CD4-positive, alpha-beta T cell treated with Interleukin-12 subunit alpha and Interleukin-12 subunit beta, for 1 hour (primary cell): Measurements from ENCODE around the gene GALNT10.

Source experiments
- DNase-seq: peaks from one replicate; pipeline ENCODE4 v3.0.0-alpha.2; 2020

The GALNT10 gene

GRCh38 chr5:154455585-154455984 lies 265.1 kb downstream of the GALNT10 start:
- no peak for DNase-seq

GRCh38 chr5:154456540-154456939 lies 266.0 kb downstream of the GALNT10 start:
- no peak for DNase-seq

GRCh38 chr5:154459015-154459414 lies 268.5 kb downstream of the GALNT10 start:
- no peak for DNase-seq

- no peak for DNase-seq
These were observed 269.6 kb downstream of the GALNT10 start for GRCh38 chr5:154460172-154460571.

- DNase-seq, result no peak
These were observed 271.0 kb downstream of the GALNT10 start for GRCh38 chr5:154461531-154461930.

GRCh38 chr5:154464438-154464837 lies 273.9 kb downstream of the GALNT10 start:
- DNase-seq, result no peak

- no peak for DNase-seq
These were observed 274.6 kb downstream of the GALNT10 start for GRCh38 chr5:154465169-154465568.

- DNase-seq, result no peak
These were observed 275.6 kb downstream of the GALNT10 start for GRCh38 chr5:154466147-154466546.

GRCh38 chr5:154466671-154467070 lies 276.1 kb downstream of the GALNT10 start:
- no peak for DNase-seq

- peak; percentile 63 for DNase-seq
These were observed 277.3 kb downstream of the GALNT10 start for GRCh38 chr5:154467655-154468354.

- DNase-seq, result no peak
These were observed 279.6 kb downstream of the GALNT10 start for GRCh38 chr5:154470137-154470536.
